Type B pancreatic cell (in vitro differentiated cells): ENCODE measurements around the gene EDEM1. TPM values are rescaled to one million over a fixed set of nuclear protein-coding genes. Genes with fewer than 3 reads are reported as not detected.
"Not testable (repeated sequence)": the region's sequence is repeated elsewhere in the genome, so short reads cannot be mapped to it uniquely, and the experiment has no call there.

Experiments used
- DNase-seq: peaks from one replicate; pipeline ENCODE4 v3.0.0; 2021; ENCODE audit warnings: mixed read lengths; ENCODE audit not compliant: unreplicated experiment; ENCODE audit errors: extremely low spot score
- H3K27ac Mint-ChIP-seq: 2 replicates; pipeline ENCODE4 v1.8.0; 2021; ENCODE audit warnings: mild to moderate bottlenecking, mixed read lengths
- H3K27me3 Mint-ChIP-seq: 2 replicates; pipeline ENCODE4 v1.8.0; 2021; ENCODE audit warnings: mixed read lengths
- H3K36me3 Mint-ChIP-seq: 2 replicates; pipeline ENCODE4 v1.8.0; 2021; ENCODE audit warnings: mixed read lengths
- H3K4me1 Mint-ChIP-seq: one replicate; pipeline ENCODE4 v1.8.0; 2021; ENCODE audit warnings: mixed read lengths; ENCODE audit not compliant: unreplicated experiment
- H3K4me3 Mint-ChIP-seq: 2 replicates; pipeline ENCODE4 v1.8.0; 2021; ENCODE audit warnings: mild to moderate bottlenecking, mixed read lengths
- H3K9me3 Mint-ChIP-seq: 2 replicates; pipeline ENCODE4 v1.8.0; 2021; ENCODE audit warnings: mixed read lengths
- CTCF ChIP-seq: fragments of 200-600 bp; sonication (generic); conservative IDR thresholded peaks from 2 replicates; pipeline ENCODE4 v1.5.0; 2021; ENCODE audit warnings: antibody characterized with exemption, mild to moderate bottlenecking
- total RNA-seq: library from RNA; stranded (reverse); gene quantifications from 2 replicates; pipeline ENCODE4 v1.2.1, GENCODE V29; 2021; ENCODE audit warnings: low replicate concordance

Gene EDEM1
- total RNA-seq, 1 donor from 2014 or later = 20.2 TPM

GRCh38 chr3:5143464-5143863 lies 44.0 kb upstream of the EDEM1 start:
- no peak overlapping the region for H3K27ac Mint-ChIP-seq
- no peak for DNase-seq
- H3K9me3 Mint-ChIP-seq = peaks cover 8% of the 10 kb centered on the region
- H3K4me3 Mint-ChIP-seq = no peak overlapping the region
- H3K36me3 Mint-ChIP-seq = peaks cover 46% of the 10 kb centered on the region
- H3K4me1 Mint-ChIP-seq = peaks cover 18% of the 10 kb centered on the region
- no peaks in the 10 kb centered on the region for H3K27me3 Mint-ChIP-seq
- TF ChIP-seq CTCF = no peak

DNA sequence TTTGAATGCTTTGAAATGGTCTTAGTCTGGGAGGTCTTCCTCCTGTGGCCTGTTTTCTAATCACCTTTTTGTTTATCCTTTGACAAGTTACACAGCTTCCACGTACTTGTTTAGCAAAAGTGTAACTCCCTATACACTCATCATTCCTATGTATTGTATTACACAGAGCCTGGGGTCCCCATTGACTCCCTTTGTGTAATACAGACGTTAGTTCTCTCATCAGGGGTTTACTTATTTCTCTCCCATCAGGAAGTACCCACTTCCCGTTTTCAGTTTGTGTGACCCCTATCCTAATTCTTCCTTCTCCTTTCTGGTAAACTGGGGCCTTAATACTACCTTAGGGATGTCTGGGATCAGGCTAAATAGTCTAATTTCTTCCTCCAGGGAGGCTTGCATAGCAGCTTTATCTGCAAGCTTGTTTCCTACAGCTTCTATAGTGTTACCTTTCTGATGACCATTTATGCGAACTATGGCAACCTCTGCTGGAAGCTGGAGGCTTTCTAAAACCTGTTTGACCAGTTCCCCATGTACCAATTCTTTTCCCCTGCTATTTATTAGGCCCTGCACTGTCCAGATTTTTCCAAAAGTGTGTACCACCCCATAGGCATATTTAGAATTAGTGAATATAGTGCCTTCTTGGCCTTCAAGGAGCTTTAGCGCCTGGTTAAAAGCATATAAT lies 43.1 kb upstream of the EDEM1 start:
- DNase-seq = no peak
- H3K9me3 Mint-ChIP-seq = peaks cover 8% of the 10 kb centered on the region
- peak overlapping the region; percentile 42 for H3K4me3 Mint-ChIP-seq
- H3K27me3 Mint-ChIP-seq = no peaks in the 10 kb centered on the region
- H3K36me3 Mint-ChIP-seq = peaks cover 47% of the 10 kb centered on the region
- TF ChIP-seq CTCF = no peak
- H3K4me1 Mint-ChIP-seq = peaks cover 13% of the 10 kb centered on the region
- peak overlapping the region; percentile 80 for H3K27ac Mint-ChIP-seq

- H3K4me1 Mint-ChIP-seq = peaks cover 10% of the 10 kb centered on the region
- no peak for TF ChIP-seq CTCF
- DNase-seq = no peak
- H3K4me3 Mint-ChIP-seq = no peak overlapping the region
- no peaks in the 10 kb centered on the region for H3K27me3 Mint-ChIP-seq
- H3K36me3 Mint-ChIP-seq = peaks cover 52% of the 10 kb centered on the region
- H3K9me3 Mint-ChIP-seq = peaks cover 15% of the 10 kb centered on the region
- H3K27ac Mint-ChIP-seq = no peak overlapping the region
Measured at GRCh38 chr3:5145120-5145519, 42.4 kb upstream of the EDEM1 start.

GRCh38 chr3:5147152-5147551 lies 40.4 kb upstream of the EDEM1 start:
- DNase-seq, H3K4me3 Mint-ChIP-seq, H3K27me3 Mint-ChIP-seq, H3K27ac Mint-ChIP-seq: not testable (repeated sequence)
- H3K9me3 Mint-ChIP-seq = peaks cover 15% of the 10 kb centered on the region
- H3K36me3 Mint-ChIP-seq = peaks cover 42% of the 10 kb centered on the region
- H3K4me1 Mint-ChIP-seq = peaks cover 10% of the 10 kb centered on the region

- H3K27ac Mint-ChIP-seq = peak overlapping the region; percentile 52
- peaks cover 16% of the 10 kb centered on the region for H3K9me3 Mint-ChIP-seq
- no peak overlapping the region for H3K4me3 Mint-ChIP-seq
- TF ChIP-seq CTCF = no peak
- peaks cover 38% of the 10 kb centered on the region for H3K36me3 Mint-ChIP-seq
- no peak for DNase-seq
- H3K4me1 Mint-ChIP-seq = peaks cover 16% of the 10 kb centered on the region
- H3K27me3 Mint-ChIP-seq = no peaks in the 10 kb centered on the region
Measured at GRCh38 chr3:5149306-5149880, 38.1 kb upstream of the EDEM1 start.

- no peaks in the 10 kb centered on the region for H3K27me3 Mint-ChIP-seq
- H3K9me3 Mint-ChIP-seq = peaks cover 15% of the 10 kb centered on the region
- H3K36me3 Mint-ChIP-seq = peaks cover 29% of the 10 kb centered on the region
- DNase-seq = no peak
- H3K27ac Mint-ChIP-seq = no peak overlapping the region
- H3K4me3 Mint-ChIP-seq = no peak overlapping the region
- peaks cover 11% of the 10 kb centered on the region for H3K4me1 Mint-ChIP-seq
- no peak for TF ChIP-seq CTCF
Measured at GRCh38 chr3:5151586-5151985, 35.9 kb upstream of the EDEM1 start.
